WTC11 (cell line): ENCODE results near the gene RABEPK.

ENCODE experiments used
- CBFB ChIP-seq: sonication (generic); formaldehyde crosslinking; IDR thresholded peaks from 2 replicates; pipeline ENCODE4 v1.8.1; 2022; ENCODE audit warnings: mild to moderate bottlenecking, low read depth, missing genetic modification reagents
- CREM ChIP-seq: sonication (generic); formaldehyde crosslinking; IDR thresholded peaks from 2 replicates; pipeline ENCODE4 v1.8.1; 2022; ENCODE audit warnings: mild to moderate bottlenecking, missing genetic modification reagents, moderate library complexity
- CTCF ChIP-seq: fragments of 200-600 bp; IDR thresholded peaks from 2 replicates; pipeline ENCODE4 v1.8.0; 2022; ENCODE audit warnings: antibody characterized with exemption
- ETV6 ChIP-seq: sonication (generic); formaldehyde crosslinking; IDR thresholded peaks from 2 replicates; pipeline ENCODE4 v1.8.1; 2022; ENCODE audit warnings: mild to moderate bottlenecking, missing genetic modification reagents
- FOXJ3 ChIP-seq: sonication (generic); formaldehyde crosslinking; IDR thresholded peaks from 2 replicates; pipeline ENCODE4 v1.9.0; 2021; ENCODE audit warnings: missing genetic modification reagents, mild to moderate bottlenecking, borderline replicate concordance
- MYBL2 ChIP-seq: sonication (generic); formaldehyde crosslinking; IDR thresholded peaks from 2 replicates; pipeline ENCODE4 v1.8.1; 2023; ENCODE audit warnings: mild to moderate bottlenecking, moderate library complexity, missing genetic modification reagents
- NR3C1 ChIP-seq: sonication (generic); formaldehyde crosslinking; conservative IDR thresholded peaks from 2 replicates; pipeline ENCODE4 v1.8.1; 2023; ENCODE audit warnings: low read depth, mild to moderate bottlenecking, missing genetic modification reagents
- SP1 ChIP-seq: sonication (generic); formaldehyde crosslinking; conservative IDR thresholded peaks from 2 replicates; pipeline ENCODE4 v1.8.1; 2022; ENCODE audit warnings: missing genetic modification reagents
- TCF7 ChIP-seq: sonication (generic); formaldehyde crosslinking; IDR thresholded peaks from 2 replicates; pipeline ENCODE4 v1.8.0; 2022; ENCODE audit warnings: mild to moderate bottlenecking, low read depth, missing genetic modification reagents, moderate library complexity
- TF ChIP-seq, protein P1 (sequence below): sonication (generic); formaldehyde crosslinking; IDR thresholded peaks from 2 replicates; pipeline ENCODE4 v1.8.1; 2022; ENCODE audit warnings: low read depth, missing genetic modification reagents, borderline replicate concordance
- TF ChIP-seq, protein P2 (sequence below): sonication (generic); formaldehyde crosslinking; IDR thresholded peaks from 2 replicates; pipeline ENCODE4 v1.8.0; 2022; ENCODE audit warnings: missing genetic modification reagents
- TF ChIP-seq, protein P3 (sequence below): sonication (generic); formaldehyde crosslinking; IDR thresholded peaks from 2 replicates; pipeline ENCODE4 v1.8.1; 2023; ENCODE audit warnings: mild to moderate bottlenecking, missing genetic modification reagents, moderate library complexity
- TF ChIP-seq, protein P4 (sequence below): sonication (generic); formaldehyde crosslinking; IDR thresholded peaks from 2 replicates; pipeline ENCODE4 v1.8.0; 2022; ENCODE audit warnings: mild to moderate bottlenecking, missing genetic modification reagents

GRCh38 chr9:125246261-125246667 lies 45.9 kb downstream of the RABEPK start:
- TF ChIP-seq, protein P1, sequence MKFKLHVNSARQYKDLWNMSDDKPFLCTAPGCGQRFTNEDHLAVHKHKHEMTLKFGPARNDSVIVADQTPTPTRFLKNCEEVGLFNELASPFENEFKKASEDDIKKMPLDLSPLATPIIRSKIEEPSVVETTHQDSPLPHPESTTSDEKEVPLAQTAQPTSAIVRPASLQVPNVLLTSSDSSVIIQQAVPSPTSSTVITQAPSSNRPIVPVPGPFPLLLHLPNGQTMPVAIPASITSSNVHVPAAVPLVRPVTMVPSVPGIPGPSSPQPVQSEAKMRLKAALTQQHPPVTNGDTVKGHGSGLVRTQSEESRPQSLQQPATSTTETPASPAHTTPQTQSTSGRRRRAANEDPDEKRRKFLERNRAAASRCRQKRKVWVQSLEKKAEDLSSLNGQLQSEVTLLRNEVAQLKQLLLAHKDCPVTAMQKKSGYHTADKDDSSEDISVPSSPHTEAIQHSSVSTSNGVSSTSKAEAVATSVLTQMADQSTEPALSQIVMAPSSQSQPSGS (CRISPR knock-in tag) = no peak
- TF ChIP-seq, protein P2, sequence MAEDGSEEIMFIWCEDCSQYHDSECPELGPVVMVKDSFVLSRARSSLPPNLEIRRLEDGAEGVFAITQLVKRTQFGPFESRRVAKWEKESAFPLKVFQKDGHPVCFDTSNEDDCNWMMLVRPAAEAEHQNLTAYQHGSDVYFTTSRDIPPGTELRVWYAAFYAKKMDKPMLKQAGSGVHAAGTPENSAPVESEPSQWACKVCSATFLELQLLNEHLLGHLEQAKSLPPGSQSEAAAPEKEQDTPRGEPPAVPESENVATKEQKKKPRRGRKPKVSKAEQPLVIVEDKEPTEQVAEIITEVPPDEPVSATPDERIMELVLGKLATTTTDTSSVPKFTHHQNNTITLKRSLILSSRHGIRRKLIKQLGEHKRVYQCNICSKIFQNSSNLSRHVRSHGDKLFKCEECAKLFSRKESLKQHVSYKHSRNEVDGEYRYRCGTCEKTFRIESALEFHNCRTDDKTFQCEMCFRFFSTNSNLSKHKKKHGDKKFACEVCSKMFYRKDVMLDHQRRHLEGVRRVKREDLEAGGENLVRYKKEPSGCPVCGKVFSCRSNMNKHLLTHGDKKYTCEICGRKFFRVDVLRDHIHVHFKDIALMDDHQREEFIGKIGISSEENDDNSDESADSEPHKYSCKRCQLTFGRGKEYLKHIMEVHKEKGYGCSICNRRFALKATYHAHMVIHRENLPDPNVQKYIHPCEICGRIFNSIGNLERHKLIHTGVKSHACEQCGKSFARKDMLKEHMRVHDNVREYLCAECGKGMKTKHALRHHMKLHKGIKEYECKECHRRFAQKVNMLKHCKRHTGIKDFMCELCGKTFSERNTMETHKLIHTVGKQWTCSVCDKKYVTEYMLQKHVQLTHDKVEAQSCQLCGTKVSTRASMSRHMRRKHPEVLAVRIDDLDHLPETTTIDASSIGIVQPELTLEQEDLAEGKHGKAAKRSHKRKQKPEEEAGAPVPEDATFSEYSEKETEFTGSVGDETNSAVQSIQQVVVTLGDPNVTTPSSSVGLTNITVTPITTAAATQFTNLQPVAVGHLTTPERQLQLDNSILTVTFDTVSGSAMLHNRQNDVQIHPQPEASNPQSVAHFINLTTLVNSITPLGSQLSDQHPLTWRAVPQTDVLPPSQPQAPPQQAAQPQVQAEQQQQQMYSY (CRISPR knock-in tag) = no peak
- no peak for TF ChIP-seq CTCF
- no peak for TF ChIP-seq CREM (CRISPR knock-in tag)
- no peak for TF ChIP-seq ETV6 (CRISPR knock-in tag)
- TF ChIP-seq CBFB (CRISPR knock-in tag) = no peak
- no peak for TF ChIP-seq NR3C1 (CRISPR knock-in tag)
- no peak for TF ChIP-seq FOXJ3 (CRISPR knock-in tag)
- TF ChIP-seq, protein P3, sequence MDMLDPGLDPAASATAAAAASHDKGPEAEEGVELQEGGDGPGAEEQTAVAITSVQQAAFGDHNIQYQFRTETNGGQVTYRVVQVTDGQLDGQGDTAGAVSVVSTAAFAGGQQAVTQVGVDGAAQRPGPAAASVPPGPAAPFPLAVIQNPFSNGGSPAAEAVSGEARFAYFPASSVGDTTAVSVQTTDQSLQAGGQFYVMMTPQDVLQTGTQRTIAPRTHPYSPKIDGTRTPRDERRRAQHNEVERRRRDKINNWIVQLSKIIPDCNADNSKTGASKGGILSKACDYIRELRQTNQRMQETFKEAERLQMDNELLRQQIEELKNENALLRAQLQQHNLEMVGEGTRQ (CRISPR knock-in tag) = no peak
- no peak for TF ChIP-seq MYBL2 (CRISPR knock-in tag)
- TF ChIP-seq, protein P4, sequence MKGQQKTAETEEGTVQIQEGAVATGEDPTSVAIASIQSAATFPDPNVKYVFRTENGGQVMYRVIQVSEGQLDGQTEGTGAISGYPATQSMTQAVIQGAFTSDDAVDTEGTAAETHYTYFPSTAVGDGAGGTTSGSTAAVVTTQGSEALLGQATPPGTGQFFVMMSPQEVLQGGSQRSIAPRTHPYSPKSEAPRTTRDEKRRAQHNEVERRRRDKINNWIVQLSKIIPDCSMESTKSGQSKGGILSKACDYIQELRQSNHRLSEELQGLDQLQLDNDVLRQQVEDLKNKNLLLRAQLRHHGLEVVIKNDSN (CRISPR knock-in tag) = no peak
- no peak for TF ChIP-seq SP1
- TF ChIP-seq TCF7 (CRISPR knock-in tag) = no peak
